Tibial nerve (tissue), 4 donors: ENCODE data around the gene PISD.

ENCODE experiments used
- EP300 ChIP-seq, 2 donors: sonication (generic); formaldehyde crosslinking; IDR thresholded peaks; one replicate each; pipeline ENCODE4 v1.6.1; 2017; ENCODE audit warnings: antibody characterized with exemption in 2 of 2, mild to moderate bottlenecking in 1 of 2
- POLR2A ChIP-seq, 2 donors: fragments of 450-650 bp; IDR thresholded peaks; one replicate each; pipeline ENCODE4 v1.6.1; 2017; ENCODE audit warnings: antibody characterized with exemption in 2 of 2, mild to moderate bottlenecking in 2 of 2, moderate library complexity in 2 of 2
- TF ChIP-seq, protein P1 (sequence below), 5 experiments: fragments of 200-600 bp in 3 of 5; fragments of 450-650 bp in 2 of 5; sonication (generic) in 3 of 5; IDR thresholded peaks; one replicate each; pipeline ENCODE4 v1.5.1; 2016 to 2019; ENCODE audit warnings: antibody characterized with exemption in 5 of 5, mild to moderate bottlenecking in 3 of 5, moderate library complexity in 2 of 5

DNA sequence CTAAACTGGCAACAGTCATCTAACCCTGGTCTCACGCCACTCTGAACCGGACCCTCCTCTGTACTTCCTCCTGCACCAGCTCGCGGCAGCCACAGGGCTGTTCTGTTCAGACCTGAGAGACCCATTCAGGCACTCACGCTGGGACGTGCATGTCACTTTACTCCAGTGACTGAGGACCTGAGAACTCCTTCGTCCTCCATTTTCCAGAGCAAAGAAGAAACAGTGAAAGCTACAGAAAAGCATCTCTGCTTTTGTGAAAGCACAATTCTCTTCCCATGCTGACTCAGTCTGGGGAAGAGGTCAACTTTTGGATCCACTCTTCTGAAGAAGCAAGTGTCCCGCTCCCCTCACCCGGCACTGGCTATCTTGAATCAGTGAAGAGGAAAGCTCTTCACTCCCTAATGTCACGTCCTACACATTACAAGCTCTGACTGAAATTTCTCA is 24.5 kb downstream of the PISD start:
- TF ChIP-seq, protein P1, sequence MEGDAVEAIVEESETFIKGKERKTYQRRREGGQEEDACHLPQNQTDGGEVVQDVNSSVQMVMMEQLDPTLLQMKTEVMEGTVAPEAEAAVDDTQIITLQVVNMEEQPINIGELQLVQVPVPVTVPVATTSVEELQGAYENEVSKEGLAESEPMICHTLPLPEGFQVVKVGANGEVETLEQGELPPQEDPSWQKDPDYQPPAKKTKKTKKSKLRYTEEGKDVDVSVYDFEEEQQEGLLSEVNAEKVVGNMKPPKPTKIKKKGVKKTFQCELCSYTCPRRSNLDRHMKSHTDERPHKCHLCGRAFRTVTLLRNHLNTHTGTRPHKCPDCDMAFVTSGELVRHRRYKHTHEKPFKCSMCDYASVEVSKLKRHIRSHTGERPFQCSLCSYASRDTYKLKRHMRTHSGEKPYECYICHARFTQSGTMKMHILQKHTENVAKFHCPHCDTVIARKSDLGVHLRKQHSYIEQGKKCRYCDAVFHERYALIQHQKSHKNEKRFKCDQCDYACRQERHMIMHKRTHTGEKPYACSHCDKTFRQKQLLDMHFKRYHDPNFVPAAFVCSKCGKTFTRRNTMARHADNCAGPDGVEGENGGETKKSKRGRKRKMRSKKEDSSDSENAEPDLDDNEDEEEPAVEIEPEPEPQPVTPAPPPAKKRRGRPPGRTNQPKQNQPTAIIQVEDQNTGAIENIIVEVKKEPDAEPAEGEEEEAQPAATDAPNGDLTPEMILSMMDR (IDR thresholded peaks at IDR 0.05): peak in 2 of 5 experiments; percentile 13 to 14
- no peak for TF ChIP-seq POLR2A (IDR thresholded peaks at IDR 0.05)
- no peak for TF ChIP-seq EP300 (IDR thresholded peaks at IDR 0.05)
